Breast epithelium (tissue), 3 donors: ENCODE data around the gene ADD1.

Experiments used
- POLR2A ChIP-seq: fragments of 450-650 bp; IDR thresholded peaks from one replicate; pipeline ENCODE4 v1.6.1; 2016; ENCODE audit warnings: antibody characterized with exemption, mild to moderate bottlenecking, moderate library complexity
- TF ChIP-seq, protein P1 (sequence below), 3 donors: fragments of 450-650 bp; IDR thresholded peaks; one replicate each; pipeline ENCODE4 v1.5.1; 2016 to 2017; ENCODE audit warnings: antibody characterized with exemption in 3 of 3, mild to moderate bottlenecking in 3 of 3, moderate library complexity in 3 of 3

DNA sequence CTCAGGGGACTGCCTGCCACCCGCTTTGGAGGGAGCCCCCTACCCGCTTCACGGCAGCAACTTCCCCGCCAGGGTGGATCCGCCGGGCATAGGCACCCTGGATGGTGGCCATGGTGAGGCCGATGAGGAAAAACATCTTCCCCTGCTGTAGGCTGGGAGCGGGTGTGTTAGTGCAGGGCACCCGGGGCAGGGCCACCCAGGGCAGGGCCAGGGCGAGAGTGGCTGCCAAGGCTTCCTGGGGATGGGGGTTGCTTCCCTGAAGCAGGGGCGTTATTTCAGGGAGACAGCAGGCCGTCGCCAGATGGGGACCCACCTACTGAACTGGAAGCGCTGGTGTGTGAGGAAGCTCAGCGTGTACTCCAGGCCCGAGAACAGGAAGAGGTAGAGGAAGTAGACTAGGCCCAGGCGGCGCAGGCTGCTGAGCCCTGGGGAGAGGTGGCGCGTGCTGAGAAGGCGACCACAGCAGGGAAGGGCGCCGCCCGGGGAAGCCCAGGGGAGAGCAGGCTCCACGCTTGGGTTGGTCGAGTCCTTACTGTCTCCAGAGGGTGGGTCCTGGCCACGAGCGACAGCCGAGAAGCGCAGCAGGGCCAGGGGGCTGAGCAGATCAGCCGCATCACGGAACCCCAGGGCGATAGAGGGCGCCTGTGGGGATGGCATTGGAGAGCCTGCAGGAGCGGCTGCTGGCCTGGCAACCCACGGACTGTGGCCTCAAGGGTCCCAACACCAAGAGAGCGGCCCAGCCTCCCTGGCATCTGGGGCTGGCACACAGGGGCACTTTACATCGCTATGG lies 88.1 kb downstream of the ADD1 start:
- TF ChIP-seq, protein P1, sequence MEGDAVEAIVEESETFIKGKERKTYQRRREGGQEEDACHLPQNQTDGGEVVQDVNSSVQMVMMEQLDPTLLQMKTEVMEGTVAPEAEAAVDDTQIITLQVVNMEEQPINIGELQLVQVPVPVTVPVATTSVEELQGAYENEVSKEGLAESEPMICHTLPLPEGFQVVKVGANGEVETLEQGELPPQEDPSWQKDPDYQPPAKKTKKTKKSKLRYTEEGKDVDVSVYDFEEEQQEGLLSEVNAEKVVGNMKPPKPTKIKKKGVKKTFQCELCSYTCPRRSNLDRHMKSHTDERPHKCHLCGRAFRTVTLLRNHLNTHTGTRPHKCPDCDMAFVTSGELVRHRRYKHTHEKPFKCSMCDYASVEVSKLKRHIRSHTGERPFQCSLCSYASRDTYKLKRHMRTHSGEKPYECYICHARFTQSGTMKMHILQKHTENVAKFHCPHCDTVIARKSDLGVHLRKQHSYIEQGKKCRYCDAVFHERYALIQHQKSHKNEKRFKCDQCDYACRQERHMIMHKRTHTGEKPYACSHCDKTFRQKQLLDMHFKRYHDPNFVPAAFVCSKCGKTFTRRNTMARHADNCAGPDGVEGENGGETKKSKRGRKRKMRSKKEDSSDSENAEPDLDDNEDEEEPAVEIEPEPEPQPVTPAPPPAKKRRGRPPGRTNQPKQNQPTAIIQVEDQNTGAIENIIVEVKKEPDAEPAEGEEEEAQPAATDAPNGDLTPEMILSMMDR (IDR thresholded peaks at IDR 0.05), result no peak
- TF ChIP-seq POLR2A, result no peak
